IMR-90 (cell line): ENCODE data around the gene INCA1. TPM values are rescaled to one million over a fixed set of nuclear protein-coding genes. Genes with fewer than 3 reads are reported as not detected.

Experiments
- ATAC-seq: fragments of 200-7000 bp; cut with Tn5 transposase; 2 replicates; pipeline ENCODE4 v1.9.1; 2020; ENCODE audit warnings: low read depth, mild to moderate bottlenecking, moderate library complexity
- BruUV-seq: library from RNA; stranded (reverse); fragments of 400-500 nt; replicated peaks from 2 replicates; lab custom pipeline; 2021; lab: Mats Ljungman, UMichigan
- CTCF ChIA-PET: fragments of 300-600 bp; formaldehyde crosslinking; extraction: SDS; loops from one replicate; lab custom pipeline; 2021; ENCODE audit warnings: antibody characterized with exemption; lab: Yijun Ruan, JAX
- POLR2A ChIA-PET: fragments of 300-600 bp; sonication (Branson Sonifier 250); formaldehyde crosslinking; loops from one replicate; lab custom pipeline; 2022; ENCODE audit warnings: antibody characterized with exemption; ENCODE audit not compliant: unreplicated experiment; lab: Charles Lee
- DNase-seq: peaks from one replicate; pipeline ENCODE4 v3.0.0; 2013
- H2AFZ ChIP-seq: replicated peaks from 2 replicates; pipeline ENCODE3; 2013; ENCODE audit warnings: low read length, mild to moderate bottlenecking; ENCODE audit not compliant: poor library complexity
- H2AK5ac ChIP-seq: 2 replicates; pipeline ENCODE4 v1.6.1; 2013; ENCODE audit warnings: low read depth, low read length, inconsistent platforms
- H2AK9ac ChIP-seq: replicated peaks from 2 replicates; pipeline ENCODE3; 2013; ENCODE audit warnings: mild to moderate bottlenecking, low read depth, low read length, moderate library complexity; ENCODE audit not compliant: poor library complexity
- H2BK120ac ChIP-seq: 2 replicates; pipeline ENCODE4 v1.6.1; 2013; ENCODE audit warnings: low read depth, low read length, inconsistent platforms
- H2BK15ac ChIP-seq: 3 replicates; pipeline ENCODE4 v1.6.1; 2013; ENCODE audit warnings: low read depth, low read length, inconsistent platforms
- H2BK20ac ChIP-seq: 2 replicates; pipeline ENCODE4 v1.6.1; 2013; ENCODE audit warnings: low read depth, mild to moderate bottlenecking, inconsistent platforms, low read length, moderate library complexity
- H2BK5ac ChIP-seq: 2 replicates; pipeline ENCODE4 v1.6.1; 2013; ENCODE audit warnings: mild to moderate bottlenecking, low read depth, low read length, inconsistent platforms; ENCODE audit not compliant: poor library complexity, severe bottlenecking
- H3K14ac ChIP-seq: replicated peaks from 2 replicates; pipeline ENCODE4 v1.6.1; 2013; ENCODE audit warnings: low read depth, low read length, inconsistent platforms
- H3K18ac ChIP-seq: 2 replicates; pipeline ENCODE4 v1.6.1; 2013; ENCODE audit warnings: low read depth, low read length, control low read depth
- H3K23ac ChIP-seq: 2 replicates; pipeline ENCODE4 v1.6.1; 2013; ENCODE audit warnings: low read depth, low read length, inconsistent platforms
- H3K27ac ChIP-seq: 2 replicates; pipeline ENCODE4 v1.5.1; 2013; ENCODE audit warnings: mild to moderate bottlenecking, control low read depth, low read length; ENCODE audit not compliant: insufficient read depth
- H3K27me3 ChIP-seq: 2 replicates; pipeline ENCODE4 v1.6.1; 2013; ENCODE audit warnings: low read length; ENCODE audit not compliant: control insufficient read depth, insufficient read depth
- H3K36me3 ChIP-seq: 2 replicates; pipeline ENCODE4 v1.6.1; 2013; ENCODE audit warnings: low read length, mixed read lengths; ENCODE audit not compliant: control insufficient read depth, insufficient read depth
- H3K4ac ChIP-seq: 2 replicates; pipeline ENCODE4 v1.6.1; 2013; ENCODE audit warnings: low read depth, low read length, inconsistent platforms
- H3K4me1 ChIP-seq: 2 replicates; pipeline ENCODE4 v1.6.1; 2013; ENCODE audit warnings: low read length, mixed read lengths; ENCODE audit not compliant: control insufficient read depth, insufficient read depth
- H3K4me2 ChIP-seq: 2 replicates; pipeline ENCODE4 v1.6.1; 2013; ENCODE audit warnings: low read depth, mild to moderate bottlenecking, control low read depth, low read length, moderate library complexity
- H3K4me3 ChIP-seq: 2 replicates; pipeline ENCODE4 v1.5.1; 2013; ENCODE audit warnings: low read depth, mild to moderate bottlenecking, control low read depth, low read length, moderate library complexity; ENCODE audit not compliant: insufficient read depth
- H3K56ac ChIP-seq: 2 replicates; pipeline ENCODE4 v1.6.1; 2013; ENCODE audit warnings: low read length, inconsistent platforms; ENCODE audit not compliant: insufficient read depth; ENCODE audit errors: extremely low read depth
- H3K79me1 ChIP-seq, 2 experiments: 2 replicates each; pipeline ENCODE4 v1.6.1; 2013; ENCODE audit warnings: low read length in 2 of 2, inconsistent platforms in 1 of 2, low read depth in 1 of 2
- H3K9ac ChIP-seq: 2 replicates; pipeline ENCODE4 v1.6.1; 2013; ENCODE audit warnings: low read depth, low read length, control low read depth
- H3K9me1 ChIP-seq: 2 replicates; pipeline ENCODE4 v1.6.1; 2013; ENCODE audit warnings: low read length, inconsistent platforms; ENCODE audit not compliant: insufficient read depth
- H3K9me3 ChIP-seq: 2 replicates; pipeline ENCODE4 v1.6.1; 2013; ENCODE audit warnings: low read length; ENCODE audit not compliant: control insufficient read depth, insufficient read depth
- H4K20me1 ChIP-seq: 2 replicates; pipeline ENCODE4 v1.6.1; 2013; ENCODE audit warnings: low read length, inconsistent platforms; ENCODE audit not compliant: insufficient read depth
- H4K5ac ChIP-seq: 2 replicates; pipeline ENCODE4 v1.6.1; 2013; ENCODE audit warnings: mild to moderate bottlenecking, low read depth, low read length, control low read depth
- H4K8ac ChIP-seq, 2 experiments: 2 replicates each; pipeline ENCODE4 v1.6.1; 2013; ENCODE audit warnings: low read depth in 2 of 2, low read length in 2 of 2, control low read depth in 1 of 2, inconsistent platforms in 1 of 2
- H4K91ac ChIP-seq: 2 replicates; pipeline ENCODE4 v1.6.1; 2013; ENCODE audit warnings: low read depth, low read length, inconsistent platforms; ENCODE audit not compliant: insufficient read depth
- CHD1 ChIP-seq: IDR thresholded peaks from 2 replicates; pipeline ENCODE4 v1.6.1; 2012; ENCODE audit warnings: low read depth, low read length, improper control_type of control experiment
- ELK1 ChIP-seq: fragments of 150-350 bp; IDR thresholded peaks from 2 replicates; pipeline ENCODE4 v1.6.1; 2016; ENCODE audit warnings: low read depth, mild to moderate bottlenecking, low read length, moderate library complexity, borderline replicate concordance
- MAFK ChIP-seq: IDR thresholded peaks from 2 replicates; pipeline ENCODE4 v1.6.1; 2012; ENCODE audit warnings: low read depth, low read length, improper control_type of control experiment
- MAZ ChIP-seq: IDR thresholded peaks from 2 replicates; pipeline ENCODE4 v1.6.1; 2012; ENCODE audit warnings: low read depth, mild to moderate bottlenecking, low read length, improper control_type of control experiment, moderate library complexity, borderline replicate concordance
- MXI1 ChIP-seq: IDR thresholded peaks from 2 replicates; pipeline ENCODE4 v1.6.1; 2012; ENCODE audit warnings: low read depth, mild to moderate bottlenecking, low read length, moderate library complexity, borderline replicate concordance
- NFE2L2 ChIP-seq: fragments of 150-350 bp; IDR thresholded peaks from 2 replicates; pipeline ENCODE4 v1.6.1; 2016; ENCODE audit warnings: low read depth, mild to moderate bottlenecking, low read length
- POLR2A ChIP-seq: IDR thresholded peaks from 2 replicates; pipeline ENCODE4 v1.6.1; 2012; ENCODE audit warnings: mild to moderate bottlenecking, low read depth, low read length
- RAD21 ChIP-seq: IDR thresholded peaks from 2 replicates; pipeline ENCODE4 v1.6.1; 2012; ENCODE audit warnings: low read length, improper control_type of control experiment
- RCOR1 ChIP-seq: IDR thresholded peaks from 2 replicates; pipeline ENCODE4 v1.6.1; 2012; ENCODE audit warnings: mild to moderate bottlenecking, low read length, improper control_type of control experiment; ENCODE audit not compliant: insufficient replicate concordance
- RFX5 ChIP-seq: IDR thresholded peaks from 2 replicates; pipeline ENCODE4 v1.8.0; 2012; ENCODE audit warnings: low read depth, mild to moderate bottlenecking, low read length, moderate library complexity
- SMC3 ChIP-seq: fragments of 150-350 bp; IDR thresholded peaks from 2 replicates; pipeline ENCODE4 v1.6.1; 2016; ENCODE audit warnings: low read depth, mild to moderate bottlenecking, antibody characterized with exemption, low read length, moderate library complexity
- WGBS, 2 experiments: methylation state at CpG; one replicate each; pipeline versions ENCODE4 v1.1.5 to v1.1.7; 2013; ENCODE audit warnings: missing lambda C conversion rate in 2 of 2; ENCODE audit not compliant: insufficient read length in 1 of 2; ENCODE audit errors: extremely low coverage in 2 of 2; 5-methylcytosine and 5-hydroxymethylcytosine counted together
- dilution Hi-C: fragments of 300-500 bp; cut with HindIII; formaldehyde crosslinking; loops from one replicate; pipeline ENCODE4 v1.14.3; 2018; ENCODE audit warnings: low sequenced_read_pairs; ENCODE audit not compliant: unreplicated experiment
- in situ Hi-C: fragments of 300-500 bp; cut with MboI; formaldehyde crosslinking; loops from 3 replicates; pipeline ENCODE4 v1.14.3; 2019; ENCODE audit warnings: low sequenced_read_pairs, inconsistent platforms, mixed read lengths
- intact Hi-C: fragments of 100-400 bp; cut with micrococcal nuclease; formaldehyde crosslinking; loops from 2 replicates; pipeline ENCODE4 v1.10.0; 2022
- polyA plus RNA-seq, 3 experiments: library from polyadenylated mRNA; depleted of rRNA; stranded (reverse); fragments of >200 nt; gene quantifications; 2 replicates each; pipeline ENCODE4 v1.2.3, GENCODE V29; 2012; ENCODE audit warnings: low replicate concordance in 1 of 3
- total RNA-seq: library from RNA; depleted of rRNA; stranded (reverse); fragments of >200 nt; gene quantifications from 2 replicates; pipeline ENCODE4 v1.2.3, GENCODE V29; 2012

Gene INCA1
- total and polyA plus RNA-seq, 2 of the 4 experiments (the other 2 are of a cell fraction) = 0.18 to 0.51 TPM

- Histone ChIP-seq H3K9ac (peak overlapping the region; percentile 84), H2AFZ (no peak overlapping the region), H4K8ac (peak overlapping the region; percentile 82 to 99; a peak in 3 of 4 replicates), H4K5ac (peak overlapping the region; percentile 72; the same call in 1 of the 2 replicates), H3K27ac (peak overlapping the region; percentile 78), H3K79me1 (peaks cover 22 to 65% of the 10 kb centered on the region in 2 experiments; a peak in 3 of 4 replicates), H2AK9ac (peak overlapping the region; percentile 99), H2BK15ac (no peak overlapping the region), H3K4me1 (peaks cover 19% of the 10 kb centered on the region), H2AK5ac (peak overlapping the region; percentile 93), H2BK120ac (no peak overlapping the region), H4K20me1 (peaks cover 51% of the 10 kb centered on the region), H3K56ac (0 out of 2 replicates have a peak overlapping the region, but pooled peaks have one; percentile 31), H3K36me3 (peaks cover 53% of the 10 kb centered on the region), H3K9me1 (peaks cover 15% of the 10 kb centered on the region; the same call in 1 of the 2 replicates), H2BK5ac (peak overlapping the region; percentile 55), H3K4ac (peak overlapping the region; percentile 92), H3K27me3 (no peaks in the 10 kb centered on the region), H3K4me2 (peak overlapping the region; percentile 72), H2BK20ac (no peak overlapping the region), H3K9me3 (no peaks in the 10 kb centered on the region), H3K4me3 (peak overlapping the region; percentile 68), H3K18ac (no peak overlapping the region), H3K23ac (peak overlapping the region; percentile 79; the same call in 1 of the 2 replicates), H3K14ac (peak overlapping the region; percentile 69), H4K91ac (no peak overlapping the region)
- WGBS, 2 experiments = 49% methylated on average over 3 of the region's 4 CpGs; no CpG with 5 or more reads in 1 of the 2 experiments
- CTCF ChIA-PET = no interaction called here
- in situ Hi-C loops (no loop called here), dilution Hi-C loops (no loop called here), intact Hi-C loops (no loop called here)
- DNase-seq (no peak), ATAC-seq (no peak)
- TF ChIP-seq MXI1 = no peak
- TF ChIP-seq RAD21 = no peak
- no peak for TF ChIP-seq POLR2A
- no peak for TF ChIP-seq ELK1
- TF ChIP-seq CHD1 = no peak
- no peak for TF ChIP-seq MAFK
- no peak for TF ChIP-seq SMC3
- TF ChIP-seq NFE2L2 = no peak
- TF ChIP-seq RCOR1 = no peak
- no peak for TF ChIP-seq MAZ
- TF ChIP-seq RFX5 = no peak
- BruUV-seq = no TSS peak
- POLR2A ChIA-PET = no interaction called here
Observed at GRCh38 chr17:4941319-4941610, 56.1 kb downstream of the INCA1 start.
